GM12878 (cell line): ENCODE measurements around the gene RSPH1. TPM values are rescaled to one million over a fixed set of nuclear protein-coding genes. Genes with fewer than 3 reads are reported as not detected.

ENCODE experiments used
- ATAC-seq: fragments of 200-7000 bp; cut with Tn5 transposase; 3 replicates; pipeline ENCODE4 v1.9.1; 2020; ENCODE audit warnings: mild to moderate bottlenecking, moderate library complexity
- BruUV-seq: library from RNA; stranded (reverse); fragments of 400-500 nt; replicated peaks from 2 replicates; lab custom pipeline; 2021; lab: Mats Ljungman, UMichigan
- CTCF ChIA-PET: fragments of 300-600 bp; sonication (Branson Sonifier 250); formaldehyde crosslinking; extraction: SDS; loops from one replicate; lab custom pipeline; 2021; ENCODE audit warnings: inconsistent platforms; lab: Yijun Ruan, JAX
- POLR2A ChIA-PET: fragments of 350-600 bp; formaldehyde crosslinking; extraction: SDS; loops from one replicate; lab custom pipeline; 2021; ENCODE audit warnings: inconsistent platforms; lab: Charles Lee
- RAD21 ChIA-PET: fragments of 300-600 bp; sonication (Branson Sonifier 250); formaldehyde crosslinking; loops from one replicate; lab custom pipeline; 2023; ENCODE audit warnings: antibody characterized with exemption; ENCODE audit not compliant: unreplicated experiment; lab: Charles Lee
- SMC1A ChIA-PET: fragments of 300-600 bp; sonication (Branson Sonifier 250); formaldehyde crosslinking; loops from one replicate; lab custom pipeline; 2023; ENCODE audit not compliant: unreplicated experiment, uncharacterized antibody; lab: Charles Lee
- DNase-seq: peaks from one replicate; pipeline ENCODE4 v3.0.0-alpha.2; 2011; ENCODE audit warnings: low read depth, low spot score
- FAIRE-seq: peaks from 3 replicates; lab custom pipeline; 2011; peaks lifted over from hg19 to GRCh38; lab: Jason Lieb, UNC
- H2AFZ ChIP-seq: 2 replicates; pipeline ENCODE4 v1.6.0; 2011; ENCODE audit warnings: low read depth, low read length, control low read depth; ENCODE audit not compliant: control insufficient read depth
- H3K27ac ChIP-seq: 2 replicates; pipeline ENCODE4 v1.5.1; 2011; ENCODE audit warnings: control low read depth; ENCODE audit not compliant: control insufficient read depth, insufficient read depth
- H3K27me3 ChIP-seq, 2 experiments: replicated peaks in 1 of 2; 2 replicates each; pipeline versions ENCODE4 v1.6.0 to v1.6.1; 2011; ENCODE audit warnings: low read length in 1 of 2; ENCODE audit not compliant: control insufficient read depth in 2 of 2, insufficient read depth in 2 of 2
- H3K36me3 ChIP-seq, 2 experiments: 2 replicates each; pipeline ENCODE4 v1.5.1; 2011; ENCODE audit warnings: low read length in 1 of 2; ENCODE audit not compliant: control insufficient read depth in 2 of 2, insufficient read depth in 2 of 2
- H3K4me1 ChIP-seq: 2 replicates; pipeline ENCODE4 v1.6.1; 2011; ENCODE audit warnings: mild to moderate bottlenecking, low read length, moderate library complexity, mixed read lengths; ENCODE audit not compliant: control insufficient read depth, insufficient read depth
- H3K4me2 ChIP-seq: 2 replicates; pipeline ENCODE4 v1.6.0; 2011; ENCODE audit warnings: control low read depth; ENCODE audit not compliant: control insufficient read depth, insufficient read depth
- H3K4me3 ChIP-seq: fragments of 200-600 bp; sonication (generic); 2 replicates; pipeline ENCODE4 v1.5.1; 2016
- H3K79me2 ChIP-seq: 2 replicates; pipeline ENCODE4 v1.6.0; 2011; ENCODE audit warnings: low read length; ENCODE audit not compliant: control insufficient read depth, insufficient read depth
- H3K9ac ChIP-seq: 2 replicates; pipeline ENCODE4 v1.8.0; 2011; ENCODE audit warnings: low read length, control low read depth, mixed read lengths; ENCODE audit not compliant: control insufficient read depth, insufficient read depth
- H3K9me3 ChIP-seq: replicated peaks from 3 replicates; pipeline ENCODE4 v1.5.1; 2011; ENCODE audit warnings: mild to moderate bottlenecking, low read length; ENCODE audit not compliant: control insufficient read depth, insufficient read depth
- H4K20me1 ChIP-seq: 2 replicates; pipeline ENCODE4 v1.6.0; 2011; ENCODE audit not compliant: control insufficient read depth, insufficient read depth
- BCLAF1 ChIP-seq: fragments of 450-650 bp; IDR thresholded peaks from 2 replicates; pipeline ENCODE4 v1.6.1; 2017; ENCODE audit warnings: antibody characterized with exemption, mild to moderate bottlenecking, moderate library complexity
- SUZ12 ChIP-seq: fragments of 200-600 bp; sonication (generic); IDR thresholded peaks from one replicate; pipeline ENCODE4 v1.6.1; 2018; ENCODE audit warnings: antibody characterized with exemption, mild to moderate bottlenecking; ENCODE audit not compliant: unreplicated experiment
- WGBS: methylation state at CpG from one replicate; pipeline ENCODE4 v1.1.6; 2016; ENCODE audit warnings: low lambda C conversion rate; ENCODE audit not compliant: insufficient replicate concordance, insufficient coverage; ENCODE audit errors: missing lambda C conversion rate; 5-methylcytosine and 5-hydroxymethylcytosine counted together
- in situ Hi-C: fragments of 300-500 bp; cut with MboI; formaldehyde crosslinking; loops from 9 replicates; pipeline ENCODE4 v1.14.3; 2018; ENCODE audit warnings: mixed read lengths
- intact Hi-C: fragments of 100-400 bp; cut with micrococcal nuclease; formaldehyde crosslinking; loops from one replicate; pipeline ENCODE4 v1.14.2; 2022; ENCODE audit not compliant: unreplicated experiment
- polyA plus RNA-seq, 11 experiments: library from polyadenylated mRNA; depleted of rRNA in 4 of 11; unstranded in 6 of 11; stranded (reverse) in 5 of 11; fragments of >200 nt; fragmentation: Nextera tagmentation in 4 of 11; fragmentation: Illumina TruSeq in 1 of 11; extraction: Ambion mirVana in 4 of 11; extraction: Trizol in 1 of 11; gene quantifications; 1 replicate in 1 of 11; 2 replicates in 10 of 11; pipeline versions ENCODE4 v1.2.1 to v1.2.3, GENCODE V29; 2011 to 2016; ENCODE audit warnings: inconsistent platforms in 2 of 11, missing spikeins in 2 of 11, low read depth in 1 of 11
- total RNA-seq, 4 experiments: library from RNA; depleted of rRNA in 3 of 4; stranded (reverse); fragments of >200 nt in 3 of 4; fragmentation: Illumina TruSeq in 1 of 4; extraction: Trizol in 1 of 4; gene quantifications; 2 replicates each; pipeline versions ENCODE4 v1.2.1 to v1.2.3, GENCODE V29; 2013 to 2021
- TF ChIP-seq, protein P1 (sequence below): IDR thresholded peaks from 2 replicates; pipeline ENCODE4 v1.6.1; 2012; ENCODE audit warnings: low read depth, low read length, improper control_type of control experiment

The RSPH1 gene
- total and polyA plus RNA-seq, 10 of the 15 experiments (the other 5 are each of a cell fraction or from before 2014, with no cell fraction given), result 0.11 to 1.4 (median 0.38) TPM

DNA sequence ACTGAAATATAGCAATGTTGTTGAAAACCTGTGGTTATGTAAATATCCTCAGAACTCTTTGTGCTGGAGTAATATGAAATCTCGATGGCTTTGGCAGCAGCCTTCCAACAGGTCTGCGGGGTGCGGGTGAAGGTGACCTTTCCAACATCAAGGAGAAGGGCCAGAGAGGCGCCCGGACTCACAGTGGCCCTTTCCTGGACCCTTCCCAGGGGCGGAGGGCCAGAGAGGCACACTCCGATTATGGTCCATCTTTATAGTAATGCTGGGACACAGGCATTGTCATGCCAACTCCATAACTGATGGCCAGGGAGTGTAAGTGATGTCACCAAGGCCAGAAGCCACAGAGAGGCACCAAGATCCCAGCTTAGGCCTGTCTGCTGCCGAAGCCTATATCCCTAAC, 35.7 kb upstream of the RSPH1 start:
- no peak for FAIRE-seq

More for the DNA sequence above, 35.7 kb upstream of the RSPH1 start:
- no TSS peak for BruUV-seq
- H3K36me3 ChIP-seq, result peaks cover 12 to 19% of the 10 kb centered on the region in 2 experiments
- SMC1A ChIA-PET, result interaction anchor here (7.2 to 9.1 kb wide), 3 partner anchors 8 to 68 kb away, joined by 78 to 268 read pairs (median 132); partner anchors contain the start of gene SLC37A1
- CTCF ChIA-PET, result interaction anchor here (1.0 to 7.6 kb wide), 3 partner anchors 55 to 85 kb away, joined by 3 to 168 read pairs (median 71); no protein-coding TSS in a partner anchor
- no peak overlapping the region for H3K4me2 ChIP-seq
- RAD21 ChIA-PET, result interaction anchor here (1.0 to 2.2 kb wide), 4 partner anchors 16 to 246 kb away, joined by 3 to 5 read pairs (median 3); partner anchors contain the start of gene SLC37A1
- H3K27me3 ChIP-seq, result no peaks in the 10 kb centered on the region
- H3K4me3 ChIP-seq, result no peak overlapping the region
- no peaks in the 10 kb centered on the region for H3K9me3 ChIP-seq
- H4K20me1 ChIP-seq, result no peaks in the 10 kb centered on the region
- no peak for DNase-seq
- intact Hi-C loops (no loop called here), in situ Hi-C loops (no loop called here)
- no peak for ATAC-seq
- H3K79me2 ChIP-seq, result peaks cover 21% of the 10 kb centered on the region
- 79% methylated on average over 8 of the region's 8 CpGs for WGBS
- no peak overlapping the region for H3K27ac ChIP-seq
- no peak for TF ChIP-seq BCLAF1
- TF ChIP-seq, protein P1, sequence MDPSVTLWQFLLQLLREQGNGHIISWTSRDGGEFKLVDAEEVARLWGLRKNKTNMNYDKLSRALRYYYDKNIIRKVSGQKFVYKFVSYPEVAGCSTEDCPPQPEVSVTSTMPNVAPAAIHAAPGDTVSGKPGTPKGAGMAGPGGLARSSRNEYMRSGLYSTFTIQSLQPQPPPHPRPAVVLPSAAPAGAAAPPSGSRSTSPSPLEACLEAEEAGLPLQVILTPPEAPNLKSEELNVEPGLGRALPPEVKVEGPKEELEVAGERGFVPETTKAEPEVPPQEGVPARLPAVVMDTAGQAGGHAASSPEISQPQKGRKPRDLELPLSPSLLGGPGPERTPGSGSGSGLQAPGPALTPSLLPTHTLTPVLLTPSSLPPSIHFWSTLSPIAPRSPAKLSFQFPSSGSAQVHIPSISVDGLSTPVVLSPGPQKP, result no peak
- no peak for TF ChIP-seq SUZ12
- no peak overlapping the region for H3K9ac ChIP-seq
- H2AFZ ChIP-seq, result no peak overlapping the region
- POLR2A ChIA-PET, result interaction anchor here (1.1 to 5.9 kb wide), 2 partner anchors 17 to 18 kb away, joined by 3 to 51 read pairs; partner anchors contain the start of gene SLC37A1
- H3K4me1 ChIP-seq, result peaks cover 92% of the 10 kb centered on the region
